ENCODE results near the gene BRSK2.

BRSK2 gene

GRCh38 chr11:1377231-1377780 is 12.4 kb upstream of the BRSK2 start:
- no peak for DNase-seq

GRCh38 chr11:1381793-1382425 is 7.8 kb upstream of the BRSK2 start:
- DNase-seq: no peak

- DNase-seq: no peak
These were observed 7.3 kb upstream of the BRSK2 start for GRCh38 chr11:1382429-1382828.

GRCh38 chr11:1382831-1383607 is 6.7 kb upstream of the BRSK2 start:
- peak; percentile 80 to 85 for DNase-seq

GRCh38 chr11:1384199-1384970 is 5.3 kb upstream of the BRSK2 start:
- no peak for DNase-seq

- no peak for DNase-seq
These were observed 2.2 kb upstream of the BRSK2 start for GRCh38 chr11:1387521-1387920.

- no peak for DNase-seq
These were observed 1.6 kb upstream of the BRSK2 start for GRCh38 chr11:1387961-1388762.

GRCh38 chr11:1388763-1389102 is 1.0 kb upstream of the BRSK2 start:
- DNase-seq: no peak

- DNase-seq: peak; percentile 97 to 98
These were observed 417 bp upstream of the BRSK2 start for GRCh38 chr11:1389103-1389931.

GRCh38 chr11:1390569-1391164 is 933 bp downstream of the BRSK2 start:
- DNase-seq: no peak

GRCh38 chr11:1391165-1392075 is 1.7 kb downstream of the BRSK2 start:
- DNase-seq: no peak

- no peak for DNase-seq
These were observed 2.4 kb downstream of the BRSK2 start for GRCh38 chr11:1392111-1392510.

- DNase-seq: no peak
These were observed 2.8 kb downstream of the BRSK2 start for GRCh38 chr11:1392561-1392960.

- DNase-seq: no peak
These were observed 3.4 kb downstream of the BRSK2 start for GRCh38 chr11:1393038-1393710.

GRCh38 chr11:1394936-1395772 is 5.4 kb downstream of the BRSK2 start:
- no peak for DNase-seq

GRCh38 chr11:1395773-1396374 is 6.1 kb downstream of the BRSK2 start:
- DNase-seq: no peak

GRCh38 chr11:1396375-1396841 is 6.7 kb downstream of the BRSK2 start:
- no peak for DNase-seq

Measured in activated CD4-positive, alpha-beta T cell treated with anti-CD3 and anti-CD28 coated beads, Interleukin-2, amount 50 U/mL, for 4 hours (primary cell).